GM12878 (cell line): ENCODE results near the gene USP37. TPM values are rescaled to one million over a fixed set of nuclear protein-coding genes. Genes with fewer than 3 reads are reported as not detected.

ENCODE experiments used
- ATAC-seq: fragments of 200-7000 bp; cut with Tn5 transposase; 3 replicates; pipeline ENCODE4 v1.9.1; 2020; ENCODE audit warnings: mild to moderate bottlenecking, moderate library complexity
- BruUV-seq: library from RNA; stranded (reverse); fragments of 400-500 nt; replicated peaks from 2 replicates; lab custom pipeline; 2021; lab: Mats Ljungman, UMichigan
- CTCF ChIA-PET: fragments of 300-600 bp; sonication (Branson Sonifier 250); formaldehyde crosslinking; extraction: SDS; loops from one replicate; lab custom pipeline; 2021; ENCODE audit warnings: inconsistent platforms; lab: Yijun Ruan, JAX
- POLR2A ChIA-PET: fragments of 350-600 bp; formaldehyde crosslinking; extraction: SDS; loops from one replicate; lab custom pipeline; 2021; ENCODE audit warnings: inconsistent platforms; lab: Charles Lee
- RAD21 ChIA-PET: fragments of 300-600 bp; sonication (Branson Sonifier 250); formaldehyde crosslinking; loops from one replicate; lab custom pipeline; 2023; ENCODE audit warnings: antibody characterized with exemption; ENCODE audit not compliant: unreplicated experiment; lab: Charles Lee
- SMC1A ChIA-PET: fragments of 300-600 bp; sonication (Branson Sonifier 250); formaldehyde crosslinking; loops from one replicate; lab custom pipeline; 2023; ENCODE audit not compliant: unreplicated experiment, uncharacterized antibody; lab: Charles Lee
- DNase-seq: peaks from one replicate; pipeline ENCODE4 v3.0.0-alpha.2; 2011; ENCODE audit warnings: low read depth, low spot score
- FAIRE-seq: peaks from 3 replicates; lab custom pipeline; 2011; peaks lifted over from hg19 to GRCh38; lab: Jason Lieb, UNC
- H2AFZ ChIP-seq: 2 replicates; pipeline ENCODE4 v1.6.0; 2011; ENCODE audit warnings: low read depth, low read length, control low read depth; ENCODE audit not compliant: control insufficient read depth
- H3K27ac ChIP-seq: 2 replicates; pipeline ENCODE4 v1.5.1; 2011; ENCODE audit warnings: control low read depth; ENCODE audit not compliant: control insufficient read depth, insufficient read depth
- H3K27me3 ChIP-seq, 2 experiments: replicated peaks in 1 of 2; 2 replicates each; pipeline versions ENCODE4 v1.6.0 to v1.6.1; 2011; ENCODE audit warnings: low read length in 1 of 2; ENCODE audit not compliant: control insufficient read depth in 2 of 2, insufficient read depth in 2 of 2
- H3K36me3 ChIP-seq, 2 experiments: 2 replicates each; pipeline ENCODE4 v1.5.1; 2011; ENCODE audit warnings: low read length in 1 of 2; ENCODE audit not compliant: control insufficient read depth in 2 of 2, insufficient read depth in 2 of 2
- H3K4me1 ChIP-seq: 2 replicates; pipeline ENCODE4 v1.6.1; 2011; ENCODE audit warnings: mild to moderate bottlenecking, low read length, moderate library complexity, mixed read lengths; ENCODE audit not compliant: control insufficient read depth, insufficient read depth
- H3K4me2 ChIP-seq: 2 replicates; pipeline ENCODE4 v1.6.0; 2011; ENCODE audit warnings: control low read depth; ENCODE audit not compliant: control insufficient read depth, insufficient read depth
- H3K4me3 ChIP-seq: fragments of 200-600 bp; sonication (generic); 2 replicates; pipeline ENCODE4 v1.5.1; 2016
- H3K79me2 ChIP-seq: 2 replicates; pipeline ENCODE4 v1.6.0; 2011; ENCODE audit warnings: low read length; ENCODE audit not compliant: control insufficient read depth, insufficient read depth
- H3K9ac ChIP-seq: 2 replicates; pipeline ENCODE4 v1.8.0; 2011; ENCODE audit warnings: low read length, control low read depth, mixed read lengths; ENCODE audit not compliant: control insufficient read depth, insufficient read depth
- H3K9me3 ChIP-seq: replicated peaks from 3 replicates; pipeline ENCODE4 v1.5.1; 2011; ENCODE audit warnings: mild to moderate bottlenecking, low read length; ENCODE audit not compliant: control insufficient read depth, insufficient read depth
- H4K20me1 ChIP-seq: 2 replicates; pipeline ENCODE4 v1.6.0; 2011; ENCODE audit not compliant: control insufficient read depth, insufficient read depth
- EED ChIP-seq: sonication (generic); IDR thresholded peaks from 2 replicates; pipeline ENCODE4 v1.6.1; 2016; ENCODE audit warnings: antibody characterized with exemption, low read depth
- HSF1 ChIP-seq: fragments of 150-350 bp; IDR thresholded peaks from 2 replicates; pipeline ENCODE4 v1.6.1; 2014; ENCODE audit warnings: mild to moderate bottlenecking, low read depth, low read length
- IKZF2 ChIP-seq, 2 experiments: fragments of 450-650 bp; IDR thresholded peaks; 2 replicates each; pipeline ENCODE4 v1.6.1; 2017; ENCODE audit warnings: mild to moderate bottlenecking in 2 of 2, moderate library complexity in 2 of 2
- MYB ChIP-seq: fragments of 150-350 bp; IDR thresholded peaks from 2 replicates; pipeline ENCODE4 v1.6.1; 2014; ENCODE audit warnings: mild to moderate bottlenecking, low read depth, low read length, borderline replicate concordance
- PKNOX1 ChIP-seq: fragments of 450-650 bp; IDR thresholded peaks from 2 replicates; pipeline ENCODE4 v1.6.1; 2016; ENCODE audit warnings: mild to moderate bottlenecking
- PML ChIP-seq: IDR thresholded peaks from 2 replicates; pipeline ENCODE4 v1.6.1; 2012; ENCODE audit warnings: low read length, inconsistent platforms
- SREBF1 ChIP-seq: IDR thresholded peaks from 2 replicates; pipeline ENCODE4 v1.6.1; 2012; ENCODE audit warnings: mild to moderate bottlenecking, low read length
- ZBTB33 ChIP-seq: fragments of 450-650 bp; IDR thresholded peaks from 2 replicates; pipeline ENCODE4 v1.6.1; 2017; ENCODE audit warnings: mild to moderate bottlenecking
- WGBS: methylation state at CpG from one replicate; pipeline ENCODE4 v1.1.6; 2016; ENCODE audit warnings: low lambda C conversion rate; ENCODE audit not compliant: insufficient replicate concordance, insufficient coverage; ENCODE audit errors: missing lambda C conversion rate; 5-methylcytosine and 5-hydroxymethylcytosine counted together
- in situ Hi-C: fragments of 300-500 bp; cut with MboI; formaldehyde crosslinking; loops from 9 replicates; pipeline ENCODE4 v1.14.3; 2018; ENCODE audit warnings: mixed read lengths
- intact Hi-C: fragments of 100-400 bp; cut with micrococcal nuclease; formaldehyde crosslinking; loops from one replicate; pipeline ENCODE4 v1.14.2; 2022; ENCODE audit not compliant: unreplicated experiment
- polyA plus RNA-seq, 11 experiments: library from polyadenylated mRNA; depleted of rRNA in 4 of 11; unstranded in 6 of 11; stranded (reverse) in 5 of 11; fragments of >200 nt; fragmentation: Nextera tagmentation in 4 of 11; fragmentation: Illumina TruSeq in 1 of 11; extraction: Ambion mirVana in 4 of 11; extraction: Trizol in 1 of 11; gene quantifications; 1 replicate in 1 of 11; 2 replicates in 10 of 11; pipeline versions ENCODE4 v1.2.1 to v1.2.3, GENCODE V29; 2011 to 2016; ENCODE audit warnings: inconsistent platforms in 2 of 11, missing spikeins in 2 of 11, low read depth in 1 of 11
- total RNA-seq, 4 experiments: library from RNA; depleted of rRNA in 3 of 4; stranded (reverse); fragments of >200 nt in 3 of 4; fragmentation: Illumina TruSeq in 1 of 4; extraction: Trizol in 1 of 4; gene quantifications; 2 replicates each; pipeline versions ENCODE4 v1.2.1 to v1.2.3, GENCODE V29; 2013 to 2021
- TF ChIP-seq, protein P1 (sequence below): IDR thresholded peaks from 2 replicates; pipeline ENCODE4 v1.6.1; 2011; ENCODE audit warnings: low read depth, mild to moderate bottlenecking, low read length, moderate library complexity, borderline replicate concordance; ENCODE audit errors: extremely low read depth

Gene USP37
- total and polyA plus RNA-seq, 10 of the 15 experiments (the other 5 are each of a cell fraction or from before 2014, with no cell fraction given) = 2.8 to 16.0 (median 10.4) TPM

- ChIA-PET SMC1A (interaction anchor here (1.6 kb wide), 1 partner anchor 11 kb away, joined by 4 read pairs; no protein-coding TSS in a partner anchor), RAD21 (no interaction called here), POLR2A (interaction anchor here (0.7 kb wide), 1 partner anchor 153 kb away, joined by 3 read pairs; no protein-coding TSS in a partner anchor), CTCF (interaction anchor here (1.2 kb wide), 1 partner anchor 12 kb away, joined by 3 read pairs; no protein-coding TSS in a partner anchor)
- BruUV-seq = no TSS peak
- Histone ChIP-seq H3K9me3 (no peaks in the 10 kb centered on the region), H2AFZ (no peak overlapping the region), H3K9ac (no peak overlapping the region), H3K36me3 (no peaks in the 10 kb centered on the region), H3K27me3 (no peaks in the 10 kb centered on the region), H3K79me2 (no peaks in the 10 kb centered on the region), H4K20me1 (no peaks in the 10 kb centered on the region), H3K27ac (no peak overlapping the region), H3K4me1 (no peaks in the 10 kb centered on the region), H3K4me3 (no peak overlapping the region), H3K4me2 (no peak overlapping the region)
- no peak for DNase-seq
- TF ChIP-seq ZBTB33 (no peak), EED (no peak), IKZF2 (IDR thresholded peaks at IDR 0.05) (no peak), SREBF1 (no peak), PML (no peak), HSF1 (no peak), MYB (no peak), PKNOX1 (no peak)
- TF ChIP-seq, protein P1, sequence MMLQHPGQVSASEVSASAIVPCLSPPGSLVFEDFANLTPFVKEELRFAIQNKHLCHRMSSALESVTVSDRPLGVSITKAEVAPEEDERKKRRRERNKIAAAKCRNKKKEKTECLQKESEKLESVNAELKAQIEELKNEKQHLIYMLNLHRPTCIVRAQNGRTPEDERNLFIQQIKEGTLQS = no peak
- ATAC-seq = no peak
- WGBS = 54% methylated on average over 5 of the region's 5 CpGs
- intact Hi-C loops = no loop called here
- FAIRE-seq = no peak
- in situ Hi-C loops = no loop called here
Measured at GRCh38 chr2:218418321-218418716, 149.8 kb downstream of the USP37 start.
